ENCODE measurements around the gene PCNX2.

DNA sequence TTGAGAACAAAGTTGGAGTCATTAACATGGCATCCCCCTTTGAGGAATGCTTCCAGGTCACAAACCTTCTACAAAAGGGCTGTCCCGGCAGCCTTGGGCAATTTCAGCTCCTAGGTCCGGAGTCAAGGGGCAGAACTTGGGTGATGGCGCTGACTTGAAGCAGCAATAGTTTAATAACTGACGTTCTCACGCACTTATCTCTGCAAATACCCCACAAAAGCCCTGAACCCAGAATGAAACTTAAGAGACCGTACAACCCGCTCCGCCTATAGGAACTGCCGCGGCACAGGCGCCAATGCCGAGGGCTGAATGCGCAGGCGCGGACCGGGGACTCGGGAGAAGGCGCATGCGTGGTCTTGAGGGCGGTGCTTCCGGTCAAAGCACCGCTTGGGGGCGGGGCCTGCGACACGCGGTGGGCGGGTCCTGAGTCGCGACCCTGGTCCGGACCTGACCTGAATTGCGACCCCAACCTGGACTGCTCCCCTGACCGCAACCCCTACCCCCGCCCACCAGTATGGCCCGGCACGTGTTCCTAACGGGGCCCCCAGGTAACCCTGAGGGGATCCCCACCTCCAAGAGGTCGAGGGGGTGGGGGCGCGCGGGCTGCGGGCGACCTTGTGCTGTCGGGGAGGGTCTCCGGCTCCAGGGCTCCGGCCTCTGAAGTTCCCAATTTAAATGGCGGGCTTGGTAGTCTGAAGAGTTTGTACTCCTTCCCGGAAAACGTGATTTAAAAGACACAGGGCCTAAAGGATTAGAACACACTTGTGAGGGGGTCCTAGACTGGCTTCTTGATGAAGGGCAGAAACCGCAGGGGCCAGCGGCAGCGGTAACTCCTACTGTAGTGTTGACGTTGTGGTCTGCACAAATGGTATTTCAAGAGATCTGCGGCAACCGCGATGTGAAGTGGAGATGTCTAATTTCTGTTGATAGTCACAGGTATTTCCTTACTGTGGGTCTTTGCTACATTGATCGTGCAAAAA is 345.0 kb downstream of the PCNX2 start, which contains the start of gene NTPCR:
- no peak for TF ChIP-seq POLR2A (IDR thresholded peaks at IDR 0.05)
- TF ChIP-seq, protein P1, sequence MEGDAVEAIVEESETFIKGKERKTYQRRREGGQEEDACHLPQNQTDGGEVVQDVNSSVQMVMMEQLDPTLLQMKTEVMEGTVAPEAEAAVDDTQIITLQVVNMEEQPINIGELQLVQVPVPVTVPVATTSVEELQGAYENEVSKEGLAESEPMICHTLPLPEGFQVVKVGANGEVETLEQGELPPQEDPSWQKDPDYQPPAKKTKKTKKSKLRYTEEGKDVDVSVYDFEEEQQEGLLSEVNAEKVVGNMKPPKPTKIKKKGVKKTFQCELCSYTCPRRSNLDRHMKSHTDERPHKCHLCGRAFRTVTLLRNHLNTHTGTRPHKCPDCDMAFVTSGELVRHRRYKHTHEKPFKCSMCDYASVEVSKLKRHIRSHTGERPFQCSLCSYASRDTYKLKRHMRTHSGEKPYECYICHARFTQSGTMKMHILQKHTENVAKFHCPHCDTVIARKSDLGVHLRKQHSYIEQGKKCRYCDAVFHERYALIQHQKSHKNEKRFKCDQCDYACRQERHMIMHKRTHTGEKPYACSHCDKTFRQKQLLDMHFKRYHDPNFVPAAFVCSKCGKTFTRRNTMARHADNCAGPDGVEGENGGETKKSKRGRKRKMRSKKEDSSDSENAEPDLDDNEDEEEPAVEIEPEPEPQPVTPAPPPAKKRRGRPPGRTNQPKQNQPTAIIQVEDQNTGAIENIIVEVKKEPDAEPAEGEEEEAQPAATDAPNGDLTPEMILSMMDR (IDR thresholded peaks at IDR 0.05): no peak
